HG03025 (cell line): ENCODE measurements around the gene REC114.
"Not testable (repeated sequence)": the region's sequence is repeated elsewhere in the genome, so short reads cannot be mapped to it uniquely, and the experiment has no call there.

Source experiments
- ATAC-seq: cut with Tn5 transposase; IDR thresholded peaks from one replicate; pipeline ENCODE4 v1.9.1; 2021; ENCODE audit warnings: mild to moderate bottlenecking, moderate library complexity; ENCODE audit not compliant: unreplicated experiment, low FRiP score

The REC114 gene, protein sequence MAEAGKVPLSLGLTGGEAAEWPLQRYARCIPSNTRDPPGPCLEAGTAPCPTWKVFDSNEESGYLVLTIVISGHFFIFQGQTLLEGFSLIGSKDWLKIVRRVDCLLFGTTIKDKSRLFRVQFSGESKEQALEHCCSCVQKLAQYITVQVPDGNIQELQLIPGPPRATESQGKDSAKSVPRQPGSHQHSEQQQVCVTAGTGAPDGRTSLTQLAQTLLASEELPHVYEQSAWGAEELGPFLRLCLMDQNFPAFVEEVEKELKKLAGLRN

DNA sequence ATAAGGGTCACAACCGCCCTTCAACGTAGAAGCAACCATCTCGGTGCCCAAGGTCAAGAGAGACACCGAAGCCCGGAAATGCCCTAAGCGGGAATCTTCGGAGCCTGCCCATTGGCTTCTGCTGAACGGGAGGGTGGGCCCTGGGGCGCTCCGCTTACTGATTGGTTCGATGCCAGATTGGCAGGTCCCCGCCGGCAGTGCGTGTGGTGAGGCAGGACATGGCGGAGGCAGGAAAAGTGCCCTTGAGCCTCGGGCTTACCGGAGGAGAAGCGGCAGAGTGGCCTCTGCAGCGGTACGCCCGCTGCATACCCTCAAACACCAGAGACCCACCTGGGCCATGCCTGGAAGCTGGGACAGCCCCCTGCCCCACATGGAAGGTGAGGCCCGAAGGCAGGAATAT lies at the start of gene REC114:
Gene REC114, plus strand, starts transcription at position 197 of the 400 bp plus-strand sequence. Its CDS starts 22 bp downstream, at position 219.
- ATAC-seq = no peak

- ATAC-seq = no peak
These were observed 49.6 kb upstream of the REC114 start for GRCh38 chr15:73393336-73393735.

- no peak for ATAC-seq
These were observed 48.2 kb upstream of the REC114 start for GRCh38 chr15:73394782-73395181.

- no peak for ATAC-seq
These were observed 47.3 kb upstream of the REC114 start for GRCh38 chr15:73395671-73396070.

- no peak for ATAC-seq
These were observed 45.5 kb upstream of the REC114 start for GRCh38 chr15:73397461-73397860.

GRCh38 chr15:73398861-73399260 lies 44.1 kb upstream of the REC114 start:
- ATAC-seq = no peak

- ATAC-seq = not testable (repeated sequence)
These were observed 42.7 kb upstream of the REC114 start for GRCh38 chr15:73400222-73400621.

DNA sequence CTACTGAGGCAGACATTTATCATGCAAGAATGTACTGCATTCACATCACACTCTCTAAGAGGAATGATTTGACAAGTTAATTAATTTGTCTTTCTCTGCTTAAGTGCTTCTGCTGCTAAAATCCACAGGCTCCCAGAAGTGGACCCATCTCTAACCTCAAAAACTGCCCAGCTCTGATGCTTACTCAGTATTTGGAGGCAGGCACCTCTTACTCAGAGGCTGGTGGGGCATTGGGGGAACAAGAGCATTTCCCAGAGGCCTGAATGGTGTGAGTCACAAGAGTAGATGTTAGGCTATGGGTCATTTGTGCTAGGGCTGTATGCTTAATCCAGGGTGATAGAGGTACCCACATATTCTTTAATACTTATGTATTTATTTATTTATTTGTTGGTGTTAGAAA lies 39.8 kb upstream of the REC114 start:
- no peak for ATAC-seq

DNA sequence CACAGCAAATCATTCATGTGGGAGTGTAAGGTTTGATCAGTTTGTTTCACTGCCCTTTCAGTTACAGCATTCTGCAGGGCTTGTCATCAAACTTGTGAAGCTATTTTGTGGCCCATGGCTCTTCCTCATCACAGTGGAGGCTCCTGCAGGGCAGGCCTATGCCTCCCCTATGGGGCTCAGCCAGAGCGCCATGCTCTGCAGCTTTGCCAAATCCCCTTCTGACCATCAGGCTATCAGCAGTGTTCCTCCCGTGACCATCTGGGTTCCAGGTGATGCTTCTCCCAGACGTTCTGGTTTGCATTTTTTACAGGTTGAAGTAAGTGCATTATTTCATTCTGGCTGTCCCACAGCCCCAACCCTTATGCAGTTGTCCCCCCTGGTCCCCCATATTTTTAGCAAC lies 28.1 kb upstream of the REC114 start:
- no peak for ATAC-seq

- ATAC-seq = no peak
These were observed 18.5 kb upstream of the REC114 start for GRCh38 chr15:73424506-73424905.

DNA sequence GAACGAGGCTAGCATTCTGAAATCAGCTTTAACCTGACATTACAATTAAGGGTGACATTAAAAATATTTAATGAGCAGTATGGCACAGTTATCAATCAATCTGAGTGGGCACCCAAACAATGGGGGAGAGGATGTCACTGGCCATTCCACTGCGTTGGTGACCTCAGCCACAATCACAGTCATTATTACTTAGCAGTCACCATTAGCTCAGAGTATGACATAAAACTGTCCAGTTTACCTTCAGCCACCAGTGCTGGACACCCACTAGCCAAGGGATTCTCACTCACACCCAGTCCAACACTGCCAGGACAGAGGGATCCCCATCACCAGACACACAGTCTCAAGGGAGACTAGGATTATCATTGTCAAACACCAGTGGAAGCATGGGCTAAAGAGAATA lies 17.5 kb upstream of the REC114 start:
- ATAC-seq = no peak

GRCh38 chr15:73426323-73426994 lies 16.5 kb upstream of the REC114 start:
- ATAC-seq = no peak

GRCh38 chr15:73431329-73431728 lies 11.6 kb upstream of the REC114 start:
- ATAC-seq = not testable (repeated sequence)

- ATAC-seq = no peak
These were observed 9.1 kb upstream of the REC114 start for GRCh38 chr15:73433873-73434272.

GRCh38 chr15:73436613-73437012 lies 6.4 kb upstream of the REC114 start:
- no peak for ATAC-seq

DNA sequence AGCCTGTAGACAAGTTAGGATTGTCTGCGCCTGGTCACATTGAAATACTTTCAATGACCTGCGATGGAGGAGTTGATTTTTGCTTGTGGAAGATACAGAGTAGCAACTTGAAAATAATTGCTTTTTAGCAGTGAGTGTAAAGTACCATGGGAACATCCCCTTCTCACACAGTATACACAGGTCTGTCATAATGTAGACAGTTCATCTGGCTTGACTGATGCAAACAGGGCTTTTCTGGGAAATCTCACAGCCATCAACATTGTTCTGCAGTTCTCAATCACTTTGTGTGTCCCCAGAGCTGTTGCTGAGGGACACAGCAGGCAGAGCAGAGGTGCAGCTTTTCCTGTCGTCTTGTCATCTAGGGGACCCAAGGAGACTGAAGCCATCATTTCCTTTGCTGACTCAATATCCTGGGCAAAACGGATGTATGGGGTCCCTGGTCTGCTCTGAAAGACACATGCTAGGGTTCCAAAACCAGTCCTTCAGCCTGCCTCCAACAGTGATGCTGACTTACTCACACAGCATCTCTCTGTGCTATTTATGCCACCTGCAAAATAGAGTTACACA lies 5.3 kb upstream of the REC114 start:
- no peak for ATAC-seq

DNA sequence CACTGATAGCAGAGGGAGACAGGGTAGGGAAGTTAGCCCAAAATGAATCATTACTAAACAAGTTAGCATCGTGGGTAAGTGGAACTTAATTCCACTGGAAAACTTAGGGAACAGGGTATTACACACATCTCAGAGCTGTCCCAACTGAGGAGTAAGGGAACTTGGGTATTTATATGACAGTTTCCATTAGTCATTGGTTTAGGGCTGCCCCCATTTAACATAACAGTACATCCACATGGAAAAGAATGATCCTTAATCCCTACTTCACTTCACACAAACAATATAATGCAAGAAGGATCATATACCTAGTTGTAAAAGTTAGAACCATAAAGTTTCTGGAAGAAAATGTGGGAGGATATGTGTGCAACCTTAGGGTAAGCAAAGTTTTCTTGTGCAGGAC lies 4.3 kb upstream of the REC114 start:
- no peak for ATAC-seq

- no peak for ATAC-seq
These were observed 2.4 kb upstream of the REC114 start for GRCh38 chr15:73440571-73440970.

DNA sequence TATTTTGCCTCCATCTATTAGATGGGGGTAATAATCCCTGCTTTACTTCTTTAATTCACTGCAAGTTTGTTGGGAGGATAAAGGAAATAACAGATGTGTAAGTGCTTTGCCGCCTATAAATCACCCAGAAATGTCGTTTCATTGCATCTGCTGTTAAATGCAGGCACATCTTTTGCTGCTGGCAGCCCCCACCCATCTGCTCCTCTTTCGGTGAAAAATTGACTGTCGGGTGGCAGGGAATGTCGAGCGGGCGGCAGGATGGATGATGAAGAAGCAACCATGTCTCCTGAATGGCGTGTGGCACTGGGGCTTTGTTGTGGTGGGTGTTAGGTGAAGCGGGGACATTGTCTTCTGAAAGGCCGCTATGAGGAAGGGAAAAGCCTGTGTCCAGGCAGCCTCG lies 543 bp upstream of the REC114 start:
- ATAC-seq = no peak

DNA sequence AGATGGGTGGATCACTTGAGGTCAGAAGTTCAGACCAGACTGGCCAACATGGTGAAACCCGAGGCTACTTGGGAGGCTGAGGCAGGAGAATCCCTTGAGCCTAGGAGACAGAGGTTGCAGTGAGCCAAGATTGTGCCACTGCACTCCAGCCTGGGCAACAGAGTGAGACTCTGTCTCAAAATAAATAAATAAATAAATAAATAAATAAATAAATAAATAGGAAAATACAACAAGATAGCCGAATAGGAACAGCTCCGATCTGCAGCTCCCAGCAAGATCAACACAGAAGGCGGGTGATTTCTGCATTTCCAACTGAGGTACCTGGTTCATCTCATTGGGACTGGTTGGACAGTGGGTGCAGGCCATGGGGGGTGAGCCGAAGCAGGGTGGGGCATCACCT lies 4.5 kb downstream of the REC114 start:
- ATAC-seq = not testable (repeated sequence)

- ATAC-seq = not testable (repeated sequence)
These were observed 5.3 kb downstream of the REC114 start for GRCh38 chr15:73448158-73448758.
